Measurements from ENCODE around the gene LEFTY1.

DNA sequence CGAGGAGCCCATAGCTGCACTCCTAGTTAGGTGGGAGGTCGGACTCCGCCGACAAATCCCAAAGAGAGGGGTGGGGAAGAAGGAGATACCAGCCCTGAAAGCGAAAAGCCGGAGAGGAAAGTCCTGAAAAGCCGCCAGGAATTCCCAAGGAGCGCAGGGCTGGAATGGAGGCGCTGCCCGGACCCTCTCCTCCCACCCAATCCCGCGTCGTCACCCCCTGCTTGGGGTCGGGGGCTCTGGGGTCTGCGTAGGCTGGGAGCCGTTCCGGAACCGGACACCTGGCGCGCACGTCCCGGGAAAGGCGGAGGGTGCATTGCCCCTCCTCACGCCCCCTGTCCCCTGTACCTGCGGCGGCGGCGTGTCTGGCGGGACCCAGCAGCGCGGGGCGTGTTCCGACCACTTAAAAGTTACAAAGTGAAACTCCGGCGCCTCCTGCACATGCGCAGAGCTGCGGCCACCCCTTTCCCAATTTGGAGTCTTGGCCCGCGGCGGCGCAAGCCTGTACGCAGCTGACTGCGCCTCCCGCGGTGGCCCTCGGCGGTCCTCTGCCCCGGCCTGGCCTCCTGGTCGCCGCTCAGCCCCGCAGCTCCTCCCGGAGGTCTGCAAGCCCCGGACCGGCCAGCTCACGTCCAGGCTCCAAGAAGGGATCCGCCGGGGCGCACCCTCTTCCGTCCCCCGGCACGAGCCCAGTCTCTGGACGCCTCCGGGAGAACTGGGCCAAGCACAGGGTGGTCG lies 6.8 kb downstream of the LEFTY1 start, which contains the start of gene TMEM63A:
- TF ChIP-seq, protein P1, sequence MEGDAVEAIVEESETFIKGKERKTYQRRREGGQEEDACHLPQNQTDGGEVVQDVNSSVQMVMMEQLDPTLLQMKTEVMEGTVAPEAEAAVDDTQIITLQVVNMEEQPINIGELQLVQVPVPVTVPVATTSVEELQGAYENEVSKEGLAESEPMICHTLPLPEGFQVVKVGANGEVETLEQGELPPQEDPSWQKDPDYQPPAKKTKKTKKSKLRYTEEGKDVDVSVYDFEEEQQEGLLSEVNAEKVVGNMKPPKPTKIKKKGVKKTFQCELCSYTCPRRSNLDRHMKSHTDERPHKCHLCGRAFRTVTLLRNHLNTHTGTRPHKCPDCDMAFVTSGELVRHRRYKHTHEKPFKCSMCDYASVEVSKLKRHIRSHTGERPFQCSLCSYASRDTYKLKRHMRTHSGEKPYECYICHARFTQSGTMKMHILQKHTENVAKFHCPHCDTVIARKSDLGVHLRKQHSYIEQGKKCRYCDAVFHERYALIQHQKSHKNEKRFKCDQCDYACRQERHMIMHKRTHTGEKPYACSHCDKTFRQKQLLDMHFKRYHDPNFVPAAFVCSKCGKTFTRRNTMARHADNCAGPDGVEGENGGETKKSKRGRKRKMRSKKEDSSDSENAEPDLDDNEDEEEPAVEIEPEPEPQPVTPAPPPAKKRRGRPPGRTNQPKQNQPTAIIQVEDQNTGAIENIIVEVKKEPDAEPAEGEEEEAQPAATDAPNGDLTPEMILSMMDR (IDR thresholded peaks at IDR 0.05; ENCODE audit: poor library complexity, severe bottlenecking): no peak
- TF ChIP-seq POLR2AphosphoS5 (IDR thresholded peaks at IDR 0.05): no peak
- no peak for TF ChIP-seq EZH2 (IDR thresholded peaks at IDR 0.05; ENCODE audit: borderline replicate concordance, insufficient read depth, low read length, poor library complexity, severe bottlenecking)
- no peak for TF ChIP-seq TAF1 (IDR thresholded peaks at IDR 0.05; ENCODE audit: low read depth)
- no peak for TF ChIP-seq RAD21 (conservative IDR thresholded peaks at IDR 0.05)
- TF ChIP-seq, protein P2, sequence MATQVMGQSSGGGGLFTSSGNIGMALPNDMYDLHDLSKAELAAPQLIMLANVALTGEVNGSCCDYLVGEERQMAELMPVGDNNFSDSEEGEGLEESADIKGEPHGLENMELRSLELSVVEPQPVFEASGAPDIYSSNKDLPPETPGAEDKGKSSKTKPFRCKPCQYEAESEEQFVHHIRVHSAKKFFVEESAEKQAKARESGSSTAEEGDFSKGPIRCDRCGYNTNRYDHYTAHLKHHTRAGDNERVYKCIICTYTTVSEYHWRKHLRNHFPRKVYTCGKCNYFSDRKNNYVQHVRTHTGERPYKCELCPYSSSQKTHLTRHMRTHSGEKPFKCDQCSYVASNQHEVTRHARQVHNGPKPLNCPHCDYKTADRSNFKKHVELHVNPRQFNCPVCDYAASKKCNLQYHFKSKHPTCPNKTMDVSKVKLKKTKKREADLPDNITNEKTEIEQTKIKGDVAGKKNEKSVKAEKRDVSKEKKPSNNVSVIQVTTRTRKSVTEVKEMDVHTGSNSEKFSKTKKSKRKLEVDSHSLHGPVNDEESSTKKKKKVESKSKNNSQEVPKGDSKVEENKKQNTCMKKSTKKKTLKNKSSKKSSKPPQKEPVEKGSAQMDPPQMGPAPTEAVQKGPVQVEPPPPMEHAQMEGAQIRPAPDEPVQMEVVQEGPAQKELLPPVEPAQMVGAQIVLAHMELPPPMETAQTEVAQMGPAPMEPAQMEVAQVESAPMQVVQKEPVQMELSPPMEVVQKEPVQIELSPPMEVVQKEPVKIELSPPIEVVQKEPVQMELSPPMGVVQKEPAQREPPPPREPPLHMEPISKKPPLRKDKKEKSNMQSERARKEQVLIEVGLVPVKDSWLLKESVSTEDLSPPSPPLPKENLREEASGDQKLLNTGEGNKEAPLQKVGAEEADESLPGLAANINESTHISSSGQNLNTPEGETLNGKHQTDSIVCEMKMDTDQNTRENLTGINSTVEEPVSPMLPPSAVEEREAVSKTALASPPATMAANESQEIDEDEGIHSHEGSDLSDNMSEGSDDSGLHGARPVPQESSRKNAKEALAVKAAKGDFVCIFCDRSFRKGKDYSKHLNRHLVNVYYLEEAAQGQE (IDR thresholded peaks at IDR 0.05; ENCODE audit: borderline replicate concordance): no peak
- no peak for TF ChIP-seq MXI1 (conservative IDR thresholded peaks at IDR 0.05; ENCODE audit: poor library complexity, severe bottlenecking)
